Endothelial cell of umbilical vein (primary cell): Measurements from ENCODE around the gene MCCD1. TPM values are rescaled to one million over a fixed set of nuclear protein-coding genes. Genes with fewer than 3 reads are reported as not detected.

Experiments used
- BruUV-seq: library from RNA; stranded (reverse); fragments of 400-500 nt; replicated peaks from 2 replicates; lab custom pipeline; 2021; lab: Mats Ljungman, UMichigan
- CTCF ChIA-PET: fragments of 300-600, 350-600 bp; sonication (Branson Sonifier 250); formaldehyde crosslinking; loops from one replicate; lab custom pipeline; 2021; ENCODE audit warnings: antibody characterized with exemption, inconsistent platforms; lab: Charles Lee
- POLR2A ChIA-PET: fragments of 300-600, 350-600 bp; sonication (Branson Sonifier 250); formaldehyde crosslinking; loops from one replicate; lab custom pipeline; 2021; ENCODE audit warnings: antibody characterized with exemption, inconsistent platforms; lab: Charles Lee
- DNase-seq: peaks from one replicate; pipeline ENCODE4 v3.0.0-alpha.2; 2011; ENCODE audit warnings: low read depth, low spot score
- FAIRE-seq: peaks from 2 replicates; lab custom pipeline; 2011; peaks lifted over from hg19 to GRCh38; lab: Jason Lieb, UNC
- H2AFZ ChIP-seq: 2 replicates; pipeline ENCODE4 v1.6.0; 2012; ENCODE audit warnings: low read depth, low read length, control low read depth, inconsistent platforms
- H3K27ac ChIP-seq: 2 replicates; pipeline ENCODE4 v1.5.1; 2011; ENCODE audit warnings: low read depth, mild to moderate bottlenecking, control low read depth, low read length, moderate library complexity; ENCODE audit not compliant: insufficient read depth
- H3K27me3 ChIP-seq, 2 experiments: 2 replicates each; pipeline versions ENCODE4 v1.6.0 to v1.6.1; 2011; ENCODE audit warnings: low read length in 2 of 2, mixed read lengths in 1 of 2; ENCODE audit not compliant: control insufficient read depth in 2 of 2, insufficient read depth in 2 of 2
- H3K36me3 ChIP-seq, 2 experiments: 2 replicates in 1 of 2; 3 replicates in 1 of 2; pipeline ENCODE4 v1.5.1; 2011; ENCODE audit warnings: low read length in 2 of 2, mild to moderate bottlenecking in 1 of 2, moderate library complexity in 1 of 2; ENCODE audit not compliant: control insufficient read depth in 2 of 2, insufficient read depth in 2 of 2; ENCODE audit errors: extremely low read depth in 1 of 2
- H3K4me1 ChIP-seq: 3 replicates; pipeline ENCODE4 v1.5.1; 2011; ENCODE audit warnings: mild to moderate bottlenecking, low read length; ENCODE audit not compliant: control insufficient read depth, insufficient read depth; ENCODE audit errors: extremely low read depth
- H3K4me2 ChIP-seq: 2 replicates; pipeline ENCODE4 v1.6.1; 2011; ENCODE audit warnings: low read length, control low read depth, mixed read lengths; ENCODE audit not compliant: insufficient read depth
- H3K4me3 ChIP-seq, 3 experiments: fragments of 200-600 bp in 1 of 3; sonication (generic), shearing (Covaris generic) in 1 of 3; replicated peaks in 1 of 3; 2 replicates each; pipeline ENCODE4 v1.5.1; 2011 to 2016; ENCODE audit warnings: control low read depth in 3 of 3, low read length in 3 of 3, mild to moderate bottlenecking in 2 of 3, inconsistent platforms in 1 of 3, low read depth in 1 of 3, moderate library complexity in 1 of 3; ENCODE audit not compliant: insufficient read depth in 1 of 3
- H3K79me2 ChIP-seq: 2 replicates; pipeline ENCODE4 v1.6.0; 2012; ENCODE audit warnings: low read length, inconsistent platforms; ENCODE audit not compliant: control insufficient read depth, insufficient read depth
- H3K9ac ChIP-seq: replicated peaks from 2 replicates; pipeline ENCODE3; 2011; ENCODE audit warnings: low read length, control low read depth; ENCODE audit not compliant: insufficient read depth; ENCODE audit errors: extremely low read depth
- H3K9me1 ChIP-seq: replicated peaks from 3 replicates; pipeline ENCODE4 v1.6.0; 2011; ENCODE audit warnings: mild to moderate bottlenecking, low read length; ENCODE audit not compliant: control insufficient read depth, insufficient read depth; ENCODE audit errors: extremely low read depth
- H3K9me3 ChIP-seq: replicated peaks from 2 replicates; pipeline ENCODE4 v1.5.1; 2012; ENCODE audit warnings: low read length, inconsistent platforms; ENCODE audit not compliant: control insufficient read depth, insufficient read depth
- H4K20me1 ChIP-seq: replicated peaks from 2 replicates; pipeline ENCODE3; 2011; ENCODE audit warnings: mild to moderate bottlenecking, low read length; ENCODE audit not compliant: control insufficient read depth, insufficient read depth; ENCODE audit errors: extremely low read depth
- CTCF ChIP-seq, 2 donors: IDR thresholded peaks; 1 replicate in 1 of 2; 2 replicates in 1 of 2; pipeline ENCODE4 v1.5.1; 2011; ENCODE audit warnings: low read length in 2 of 2, mild to moderate bottlenecking in 2 of 2, moderate library complexity in 2 of 2, control low read depth in 1 of 2, inconsistent platforms in 1 of 2, low read depth in 1 of 2; ENCODE audit not compliant: insufficient read depth in 1 of 2; ENCODE audit errors: extremely low read depth in 1 of 2
- POLR2A ChIP-seq: IDR thresholded peaks from 2 replicates; pipeline ENCODE4 v1.6.1; 2012; ENCODE audit warnings: low read depth, mild to moderate bottlenecking, control low read depth, low read length
- POLR2AphosphoS5 ChIP-seq: IDR thresholded peaks from 2 replicates; pipeline ENCODE4 v1.6.1; 2012; ENCODE audit warnings: low read depth, mild to moderate bottlenecking, control low read depth, low read length, moderate library complexity; ENCODE audit not compliant: insufficient read depth
- dilution Hi-C: fragments of 300-500 bp; cut with MboI; formaldehyde crosslinking; loops from one replicate; pipeline ENCODE4 v1.15.0; 2019; ENCODE audit warnings: low sequenced_read_pairs; ENCODE audit not compliant: extremely low pct_ligation_motif_present
- intact Hi-C: fragments of 100-400 bp; cut with micrococcal nuclease; formaldehyde crosslinking; loops from one replicate; pipeline ENCODE4 v1.10.0; 2022
- polyA plus RNA-seq, 4 experiments: library from polyadenylated mRNA; depleted of rRNA in 3 of 4; stranded (reverse) in 3 of 4; unstranded in 1 of 4; fragments of >200 nt; gene quantifications; 2 replicates each; pipeline versions ENCODE4 v1.2.1 to v1.2.3, GENCODE V29; 2011 to 2012; ENCODE audit warnings: missing spikeins in 1 of 4
- total RNA-seq: library from RNA; stranded (reverse); gene quantifications from 2 replicates; pipeline ENCODE4 v1.2.3, GENCODE V29; 2021

Gene MCCD1
- total and polyA plus RNA-seq, 2 donors (not counting 3 experiments of a cell fraction or from before 2014, with no cell fraction given) = not detected

- Histone ChIP-seq H3K9me3 (no peaks in the 10 kb centered on the region), H3K27me3 (no peaks in the 10 kb centered on the region), H3K9ac (peak within 1 kb of the TSS; percentile 65), H2AFZ (peak within 1 kb of the TSS; percentile 94), H4K20me1 (no peaks in the 10 kb centered on the region), H3K4me1 (peaks cover 17% of the 10 kb centered on the region), H3K9me1 (no peaks in the 10 kb centered on the region), H3K4me2 (peak within 1 kb of the TSS; percentile 81), H3K79me2 (peaks cover 66% of the 10 kb centered on the region), H3K36me3 (no peaks in the 10 kb centered on the region), H3K27ac (peak within 1 kb of the TSS; percentile 62), H3K4me3 (peak within 1 kb of the TSS; percentile 52 to 64 (median 55))
- FAIRE-seq (peak; percentile 78), DNase-seq (peak; percentile 85)
- POLR2A ChIA-PET = interaction anchor here (0.6 to 0.8 kb wide), 2 partner anchors 66 to 336 kb away, joined by 3 read pairs; no protein-coding TSS in a partner anchor
- no TSS peak for BruUV-seq
- intact Hi-C loops (no loop called here), dilution Hi-C loops (no loop called here)
- CTCF ChIA-PET = interaction anchor here (0.6 to 3.0 kb wide), 5 partner anchors 20 to 1750 kb away, joined by 3 to 13 read pairs (median 4); partner anchors contain the start of gene DDX39B
- TF ChIP-seq POLR2A (peak; percentile 64), CTCF (IDR thresholded peaks at IDR 0.05; ENCODE audit: extremely low read depth in 1 of 2, insufficient read depth in 1 of 2, low read depth in 1 of 2, low read length in 2 of 2) (no peak), POLR2AphosphoS5 (peak; percentile 77)
These were observed 31.0 kb upstream of the MCCD1 start, which contains the start of gene MICB for GRCh38 chr6:31497531-31498476. Gene MICB (plus strand): TSS chr6:31498145. CDS start chr6:31498194, 49 bp downstream.
